Liver (tissue), 9 donors: ENCODE measurements around the gene FAIM2. TPM values are rescaled to one million over a fixed set of nuclear protein-coding genes. Genes with fewer than 3 reads are reported as not detected.

Experiments used
- DNase-seq: peaks from one replicate; pipeline ENCODE4 v3.0.0-alpha.2; 2017; ENCODE audit warnings: low spot score
- H3K27ac ChIP-seq, 2 donors: one replicate each; pipeline ENCODE4 v1.7.0; 2013; ENCODE audit warnings: inconsistent platforms in 2 of 2, low read length in 2 of 2, control low read depth in 1 of 2, low read depth in 1 of 2, mild to moderate bottlenecking in 1 of 2
- H3K27me3 ChIP-seq, 4 donors: one replicate each; pipeline versions ENCODE4 v1.6.1 to v1.7.0; 2013; ENCODE audit warnings: low read length in 3 of 4, inconsistent platforms in 1 of 4, mild to moderate bottlenecking in 1 of 4, moderate library complexity in 1 of 4; ENCODE audit not compliant: control insufficient read depth in 4 of 4, insufficient read depth in 4 of 4
- H3K36me3 ChIP-seq, 4 donors: one replicate each; pipeline versions ENCODE4 v1.6.1 to v1.7.0; 2013; ENCODE audit warnings: low read length in 3 of 4, mild to moderate bottlenecking in 3 of 4, low read depth in 1 of 4, moderate library complexity in 1 of 4; ENCODE audit not compliant: control insufficient read depth in 4 of 4, insufficient read depth in 3 of 4
- H3K4me1 ChIP-seq, 4 donors: one replicate each; pipeline versions ENCODE4 v1.6.1 to v1.7.0; 2013; ENCODE audit warnings: low read length in 3 of 4, mild to moderate bottlenecking in 3 of 4, moderate library complexity in 1 of 4; ENCODE audit not compliant: control insufficient read depth in 4 of 4, insufficient read depth in 4 of 4
- H3K4me3 ChIP-seq, 3 donors: one replicate each; pipeline versions ENCODE4 v1.6.1 to v1.7.0; 2013; ENCODE audit warnings: low read length in 3 of 3, control low read depth in 1 of 3, low read depth in 1 of 3, mild to moderate bottlenecking in 1 of 3
- H3K9ac ChIP-seq, 2 donors: one replicate each; pipeline ENCODE4 v1.7.0; 2013; ENCODE audit warnings: low read length in 2 of 2, mild to moderate bottlenecking in 2 of 2, moderate library complexity in 2 of 2, control low read depth in 1 of 2, low read depth in 1 of 2
- H3K9me3 ChIP-seq, 4 donors: one replicate each; pipeline versions ENCODE4 v1.6.1 to v1.7.0; 2013; ENCODE audit warnings: low read length in 3 of 4; ENCODE audit not compliant: control insufficient read depth in 4 of 4
- EGR1 ChIP-seq, 2 donors: IDR thresholded peaks; 2 replicates each; pipeline ENCODE4 v1.6.1; 2016 to 2018; ENCODE audit warnings: antibody characterized with exemption in 2 of 2, low read depth in 2 of 2
- FOXA1 ChIP-seq: IDR thresholded peaks from 2 replicates; pipeline ENCODE4 v1.6.1; 2016; ENCODE audit warnings: antibody characterized with exemption
- FOXA2 ChIP-seq: IDR thresholded peaks from 2 replicates; pipeline ENCODE4 v1.6.1; 2016; ENCODE audit warnings: antibody characterized with exemption
- GABPA ChIP-seq, 2 donors: IDR thresholded peaks in 1 of 2; conservative IDR thresholded peaks in 1 of 2; 2 replicates each; pipeline ENCODE4 v1.6.1; 2016; ENCODE audit warnings: antibody characterized with exemption in 2 of 2, mild to moderate bottlenecking in 1 of 2, moderate library complexity in 1 of 2
- HNF4A ChIP-seq, 2 donors: conservative IDR thresholded peaks; 2 replicates each; pipeline ENCODE4 v1.6.1; 2016; ENCODE audit warnings: antibody characterized with exemption in 2 of 2, mild to moderate bottlenecking in 2 of 2
- HNF4G ChIP-seq: IDR thresholded peaks from 2 replicates; pipeline ENCODE4 v1.6.1; 2016; ENCODE audit warnings: antibody characterized with exemption
- JUND ChIP-seq, 2 donors: IDR thresholded peaks; 2 replicates each; pipeline ENCODE4 v1.6.1; 2016; ENCODE audit warnings: antibody characterized with exemption in 2 of 2
- NR2F2 ChIP-seq: IDR thresholded peaks from 2 replicates; pipeline ENCODE4 v1.6.1; 2016; ENCODE audit warnings: antibody characterized with exemption
- RAD21 ChIP-seq, 2 donors: IDR thresholded peaks; 2 replicates each; pipeline ENCODE4 v1.6.1; 2016; ENCODE audit warnings: antibody characterized with exemption in 2 of 2, mild to moderate bottlenecking in 2 of 2
- RXRA ChIP-seq, 2 donors: IDR thresholded peaks; 2 replicates each; pipeline ENCODE4 v1.6.1; 2017 to 2018; ENCODE audit warnings: antibody characterized with exemption in 2 of 2, mild to moderate bottlenecking in 1 of 2
- SP1 ChIP-seq: IDR thresholded peaks from 2 replicates; pipeline ENCODE4 v1.6.1; 2018; ENCODE audit warnings: antibody characterized with exemption, mild to moderate bottlenecking
- YY1 ChIP-seq: IDR thresholded peaks from 2 replicates; pipeline ENCODE4 v1.6.1; 2016; ENCODE audit warnings: antibody characterized with exemption, mild to moderate bottlenecking
- WGBS: extraction: QIAGEN DNeasy Blood & Tissue Kit; methylation state at CpG from one replicate; pipeline ENCODE4 v1.1.7; 2013; 5-methylcytosine and 5-hydroxymethylcytosine counted together
- polyA plus RNA-seq, 2 donors: library from polyadenylated mRNA; stranded (reverse) in 1 of 2; unstranded in 1 of 2; fragments of 200-250 nt in 1 of 2; fragments of >200 nt in 1 of 2; fragmentation: Nextera tagmentation in 1 of 2; extraction: Ambion mirVana in 1 of 2; gene quantifications; one replicate each; pipeline versions ENCODE4 v1.2.1 to v1.2.3, GENCODE V29; 2013 to 2015
- total RNA-seq, 2 donors: library from RNA; depleted of rRNA; stranded (reverse); fragments of >200 nt; gene quantifications; one replicate each; pipeline ENCODE4 v1.2.3, GENCODE V29; 2014
- TF ChIP-seq, protein P1 (sequence below): IDR thresholded peaks from 2 replicates; pipeline ENCODE4 v1.6.1; 2016; ENCODE audit warnings: antibody characterized with exemption
- TF ChIP-seq, protein P2 (sequence below): fragments of 150-350 bp; IDR thresholded peaks from 2 replicates; pipeline ENCODE4 v1.5.1; 2017; ENCODE audit warnings: improper control_type of control experiment, low read depth, low read length; ENCODE audit not compliant: missing input control
- TF ChIP-seq, protein P3 (sequence below): IDR thresholded peaks from 2 replicates; pipeline ENCODE4 v1.6.1; 2016; ENCODE audit warnings: antibody characterized with exemption
- TF ChIP-seq, protein P4 (sequence below): IDR thresholded peaks from 2 replicates; pipeline ENCODE4 v1.6.1; 2016; ENCODE audit warnings: antibody characterized with exemption
- TF ChIP-seq, protein P5 (sequence below): IDR thresholded peaks from 2 replicates; pipeline ENCODE4 v1.6.1; 2016; ENCODE audit warnings: antibody characterized with exemption, mild to moderate bottlenecking
- donor health status: healthy.
- donor health status: healthy.
- donor health status: healthy.
- donor health status: healthy.
- donor health status: healthy.

Gene FAIM2
- total and polyA plus RNA-seq, 4 donors: 0.06 to 0.23 TPM; not detected in 2

DNA sequence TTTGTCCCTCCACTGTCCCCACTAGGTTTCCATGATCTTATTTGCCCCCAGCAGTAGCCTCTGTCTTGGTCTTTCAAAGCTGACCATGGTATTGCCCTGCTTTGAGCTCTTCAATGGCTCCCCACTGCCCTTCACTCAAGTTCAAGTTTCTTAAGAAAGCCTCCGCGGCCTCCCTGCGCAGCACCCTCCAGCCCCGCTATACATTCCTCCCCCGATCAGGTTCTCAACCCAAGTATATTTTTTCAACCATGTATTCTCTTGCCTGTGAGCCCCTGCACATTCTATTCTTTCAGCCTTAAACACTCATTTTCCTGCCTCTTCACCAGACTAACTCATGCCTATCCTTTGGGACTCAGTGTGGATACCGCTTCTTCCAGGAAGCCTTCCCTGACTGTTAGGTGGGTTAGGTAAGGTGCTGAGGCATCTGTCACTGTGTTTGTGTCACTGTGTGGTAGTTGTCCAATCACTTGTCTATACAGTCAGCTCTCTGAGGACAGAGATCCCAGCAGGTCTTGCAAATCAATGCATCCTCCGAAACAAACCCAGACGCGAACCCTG lies 4.3 kb downstream of the FAIM2 start:
- H3K27ac ChIP-seq: no peak overlapping the region
- WGBS: 94% methylated on average over 9 of the region's 9 CpGs
- no peak for DNase-seq
- H3K9ac ChIP-seq: no peak overlapping the region
- no peaks in the 10 kb centered on the region for H3K27me3 ChIP-seq
- H3K9me3 ChIP-seq: no peaks in the 10 kb centered on the region
- no peak for TF ChIP-seq RXRA (IDR thresholded peaks at IDR 0.05)
- no peak for TF ChIP-seq EGR1 (IDR thresholded peaks at IDR 0.05; ENCODE audit: low read depth in 2 of 2)
- TF ChIP-seq RAD21 (IDR thresholded peaks at IDR 0.05): no peak
- TF ChIP-seq FOXA1: no peak
- no peak for TF ChIP-seq SP1
- no peak for TF ChIP-seq FOXA2
- TF ChIP-seq, protein P1, sequence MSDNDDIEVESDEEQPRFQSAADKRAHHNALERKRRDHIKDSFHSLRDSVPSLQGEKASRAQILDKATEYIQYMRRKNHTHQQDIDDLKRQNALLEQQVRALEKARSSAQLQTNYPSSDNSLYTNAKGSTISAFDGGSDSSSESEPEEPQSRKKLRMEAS: no peak
- TF ChIP-seq HNF4A (conservative IDR thresholded peaks at IDR 0.05): no peak
- TF ChIP-seq, protein P2, sequence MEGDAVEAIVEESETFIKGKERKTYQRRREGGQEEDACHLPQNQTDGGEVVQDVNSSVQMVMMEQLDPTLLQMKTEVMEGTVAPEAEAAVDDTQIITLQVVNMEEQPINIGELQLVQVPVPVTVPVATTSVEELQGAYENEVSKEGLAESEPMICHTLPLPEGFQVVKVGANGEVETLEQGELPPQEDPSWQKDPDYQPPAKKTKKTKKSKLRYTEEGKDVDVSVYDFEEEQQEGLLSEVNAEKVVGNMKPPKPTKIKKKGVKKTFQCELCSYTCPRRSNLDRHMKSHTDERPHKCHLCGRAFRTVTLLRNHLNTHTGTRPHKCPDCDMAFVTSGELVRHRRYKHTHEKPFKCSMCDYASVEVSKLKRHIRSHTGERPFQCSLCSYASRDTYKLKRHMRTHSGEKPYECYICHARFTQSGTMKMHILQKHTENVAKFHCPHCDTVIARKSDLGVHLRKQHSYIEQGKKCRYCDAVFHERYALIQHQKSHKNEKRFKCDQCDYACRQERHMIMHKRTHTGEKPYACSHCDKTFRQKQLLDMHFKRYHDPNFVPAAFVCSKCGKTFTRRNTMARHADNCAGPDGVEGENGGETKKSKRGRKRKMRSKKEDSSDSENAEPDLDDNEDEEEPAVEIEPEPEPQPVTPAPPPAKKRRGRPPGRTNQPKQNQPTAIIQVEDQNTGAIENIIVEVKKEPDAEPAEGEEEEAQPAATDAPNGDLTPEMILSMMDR: no peak
- no peak for TF ChIP-seq NR2F2
- TF ChIP-seq, protein P3, sequence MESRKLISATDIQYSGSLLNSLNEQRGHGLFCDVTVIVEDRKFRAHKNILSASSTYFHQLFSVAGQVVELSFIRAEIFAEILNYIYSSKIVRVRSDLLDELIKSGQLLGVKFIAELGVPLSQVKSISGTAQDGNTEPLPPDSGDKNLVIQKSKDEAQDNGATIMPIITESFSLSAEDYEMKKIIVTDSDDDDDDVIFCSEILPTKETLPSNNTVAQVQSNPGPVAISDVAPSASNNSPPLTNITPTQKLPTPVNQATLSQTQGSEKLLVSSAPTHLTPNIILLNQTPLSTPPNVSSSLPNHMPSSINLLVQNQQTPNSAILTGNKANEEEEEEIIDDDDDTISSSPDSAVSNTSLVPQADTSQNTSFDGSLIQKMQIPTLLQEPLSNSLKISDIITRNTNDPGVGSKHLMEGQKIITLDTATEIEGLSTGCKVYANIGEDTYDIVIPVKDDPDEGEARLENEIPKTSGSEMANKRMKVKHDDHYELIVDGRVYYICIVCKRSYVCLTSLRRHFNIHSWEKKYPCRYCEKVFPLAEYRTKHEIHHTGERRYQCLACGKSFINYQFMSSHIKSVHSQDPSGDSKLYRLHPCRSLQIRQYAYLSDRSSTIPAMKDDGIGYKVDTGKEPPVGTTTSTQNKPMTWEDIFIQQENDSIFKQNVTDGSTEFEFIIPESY: no peak
- no peak for TF ChIP-seq GABPA (IDR thresholded peaks at IDR 0.05 in 1 of 2, conservative IDR thresholded peaks at IDR 0.05 in 1 of 2)
- H3K4me1 ChIP-seq: no peaks in the 10 kb centered on the region
- no peaks in the 10 kb centered on the region for H3K36me3 ChIP-seq
- no peak overlapping the region for H3K4me3 ChIP-seq

DNA sequence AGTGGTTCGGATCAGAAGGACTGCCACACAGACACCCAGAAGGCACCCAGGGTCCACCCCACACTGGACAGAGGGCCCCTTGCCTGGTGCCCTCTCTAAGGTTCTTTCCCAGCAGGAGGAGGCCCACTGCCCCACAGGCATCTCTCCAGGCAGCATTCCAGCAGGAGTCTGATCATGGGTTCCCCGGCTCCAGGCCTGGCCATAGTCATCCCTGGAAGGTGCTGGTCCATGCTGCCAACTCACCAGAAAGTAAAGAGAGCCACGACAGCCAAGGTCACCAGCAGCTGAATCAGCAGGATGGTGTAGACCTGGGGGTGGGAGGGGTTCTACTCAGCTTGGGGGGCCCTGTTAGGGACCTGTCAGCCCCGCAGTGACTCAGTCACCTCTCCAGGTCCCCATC lies 6.4 kb downstream of the FAIM2 start:
- Histone ChIP-seq H3K4me3 (no peak overlapping the region), H3K27ac (no peak overlapping the region), H3K9ac (no peak overlapping the region), H3K9me3 (no peaks in the 10 kb centered on the region), H3K36me3 (no peaks in the 10 kb centered on the region), H3K27me3 (no peaks in the 10 kb centered on the region), H3K4me1 (no peaks in the 10 kb centered on the region)
- no peak for DNase-seq
- WGBS: 76% methylated on average over 4 of the region's 4 CpGs
- TF ChIP-seq FOXA2 (no peak), HNF4G (no peak), YY1 (no peak), GABPA (IDR thresholded peaks at IDR 0.05 in 1 of 2, conservative IDR thresholded peaks at IDR 0.05 in 1 of 2) (no peak), JUND (IDR thresholded peaks at IDR 0.05) (no peak), RXRA (IDR thresholded peaks at IDR 0.05) (no peak), HNF4A (conservative IDR thresholded peaks at IDR 0.05) (no peak), FOXA1 (no peak), NR2F2 (no peak), RAD21 (IDR thresholded peaks at IDR 0.05) (no peak)
- TF ChIP-seq, protein P1: no peak
- TF ChIP-seq, protein P4, sequence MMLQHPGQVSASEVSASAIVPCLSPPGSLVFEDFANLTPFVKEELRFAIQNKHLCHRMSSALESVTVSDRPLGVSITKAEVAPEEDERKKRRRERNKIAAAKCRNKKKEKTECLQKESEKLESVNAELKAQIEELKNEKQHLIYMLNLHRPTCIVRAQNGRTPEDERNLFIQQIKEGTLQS: no peak
- TF ChIP-seq, protein P3: no peak
- TF ChIP-seq, protein P5, sequence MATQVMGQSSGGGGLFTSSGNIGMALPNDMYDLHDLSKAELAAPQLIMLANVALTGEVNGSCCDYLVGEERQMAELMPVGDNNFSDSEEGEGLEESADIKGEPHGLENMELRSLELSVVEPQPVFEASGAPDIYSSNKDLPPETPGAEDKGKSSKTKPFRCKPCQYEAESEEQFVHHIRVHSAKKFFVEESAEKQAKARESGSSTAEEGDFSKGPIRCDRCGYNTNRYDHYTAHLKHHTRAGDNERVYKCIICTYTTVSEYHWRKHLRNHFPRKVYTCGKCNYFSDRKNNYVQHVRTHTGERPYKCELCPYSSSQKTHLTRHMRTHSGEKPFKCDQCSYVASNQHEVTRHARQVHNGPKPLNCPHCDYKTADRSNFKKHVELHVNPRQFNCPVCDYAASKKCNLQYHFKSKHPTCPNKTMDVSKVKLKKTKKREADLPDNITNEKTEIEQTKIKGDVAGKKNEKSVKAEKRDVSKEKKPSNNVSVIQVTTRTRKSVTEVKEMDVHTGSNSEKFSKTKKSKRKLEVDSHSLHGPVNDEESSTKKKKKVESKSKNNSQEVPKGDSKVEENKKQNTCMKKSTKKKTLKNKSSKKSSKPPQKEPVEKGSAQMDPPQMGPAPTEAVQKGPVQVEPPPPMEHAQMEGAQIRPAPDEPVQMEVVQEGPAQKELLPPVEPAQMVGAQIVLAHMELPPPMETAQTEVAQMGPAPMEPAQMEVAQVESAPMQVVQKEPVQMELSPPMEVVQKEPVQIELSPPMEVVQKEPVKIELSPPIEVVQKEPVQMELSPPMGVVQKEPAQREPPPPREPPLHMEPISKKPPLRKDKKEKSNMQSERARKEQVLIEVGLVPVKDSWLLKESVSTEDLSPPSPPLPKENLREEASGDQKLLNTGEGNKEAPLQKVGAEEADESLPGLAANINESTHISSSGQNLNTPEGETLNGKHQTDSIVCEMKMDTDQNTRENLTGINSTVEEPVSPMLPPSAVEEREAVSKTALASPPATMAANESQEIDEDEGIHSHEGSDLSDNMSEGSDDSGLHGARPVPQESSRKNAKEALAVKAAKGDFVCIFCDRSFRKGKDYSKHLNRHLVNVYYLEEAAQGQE: no peak
